Tibial nerve (tissue), 3 donors: ENCODE measurements around the gene PTPRD.

Experiments
- CTCF ChIP-seq, 5 experiments: fragments of 200-600 bp in 3 of 5; fragments of 450-650 bp in 2 of 5; sonication (generic) in 3 of 5; IDR thresholded peaks; one replicate each; pipeline ENCODE4 v1.5.1; 2016 to 2019; ENCODE audit warnings: antibody characterized with exemption in 5 of 5, mild to moderate bottlenecking in 3 of 5, moderate library complexity in 2 of 5
- POLR2A ChIP-seq, 2 donors: fragments of 450-650 bp; IDR thresholded peaks; one replicate each; pipeline ENCODE4 v1.6.1; 2017; ENCODE audit warnings: antibody characterized with exemption in 2 of 2, mild to moderate bottlenecking in 2 of 2, moderate library complexity in 2 of 2

DNA sequence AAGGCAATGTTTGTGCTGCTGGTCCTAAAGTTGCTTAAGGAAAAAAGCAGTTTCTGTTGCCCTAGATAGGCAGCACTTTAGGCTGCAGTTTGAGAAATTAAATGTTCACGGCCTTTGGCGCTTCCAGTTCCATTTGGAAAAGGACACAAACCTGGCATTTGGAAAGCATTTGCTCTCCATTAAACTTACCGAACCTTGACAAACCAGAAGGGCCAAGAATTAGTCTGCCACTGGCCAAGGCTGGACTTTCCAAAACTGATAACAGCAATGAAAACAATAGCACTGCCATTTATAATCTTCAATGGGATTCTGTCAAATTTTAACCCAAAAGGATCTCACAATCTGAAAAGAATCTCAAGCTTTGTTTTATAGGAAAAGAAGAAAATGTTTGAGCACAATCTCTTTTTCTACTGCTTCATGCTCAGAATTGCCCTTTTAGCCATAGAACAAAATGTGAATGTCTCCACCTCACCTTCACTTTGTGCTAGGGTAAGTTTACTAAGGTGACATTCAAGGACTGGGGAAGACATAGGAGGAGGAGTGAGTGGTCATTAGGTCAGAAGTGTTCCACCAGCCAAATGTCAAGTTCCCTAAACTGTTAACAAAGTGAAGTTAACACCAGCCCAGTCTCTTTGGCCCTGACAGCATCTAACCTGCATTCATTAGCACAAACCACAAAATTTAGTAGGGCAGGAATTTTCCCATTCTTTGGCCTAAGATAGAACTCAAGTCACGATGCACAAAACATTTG lies 2229.8 kb downstream of the PTPRD start:
- TF ChIP-seq CTCF (IDR thresholded peaks at IDR 0.05), result no peak
- TF ChIP-seq POLR2A (IDR thresholded peaks at IDR 0.05), result no peak
